Fibroblast of skin of right quadriceps (primary cell): Measurements from ENCODE around the gene SLC33A1.

Experiments used
- DNase-seq: peaks from one replicate; pipeline ENCODE4 v3.0.0-alpha.2; 2013

SLC33A1 gene

GRCh38 chr3:155785662-155786295 lies 68.4 kb downstream of the SLC33A1 start:
- no peak for DNase-seq

- DNase-seq, result no peak
Observed at GRCh38 chr3:155782390-155782953, 71.8 kb downstream of the SLC33A1 start.

- no peak for DNase-seq
Observed at GRCh38 chr3:155780291-155780690, 73.9 kb downstream of the SLC33A1 start.

- peak; percentile 9 for DNase-seq
Observed at GRCh38 chr3:155778462-155778861, 75.8 kb downstream of the SLC33A1 start.

DNA sequence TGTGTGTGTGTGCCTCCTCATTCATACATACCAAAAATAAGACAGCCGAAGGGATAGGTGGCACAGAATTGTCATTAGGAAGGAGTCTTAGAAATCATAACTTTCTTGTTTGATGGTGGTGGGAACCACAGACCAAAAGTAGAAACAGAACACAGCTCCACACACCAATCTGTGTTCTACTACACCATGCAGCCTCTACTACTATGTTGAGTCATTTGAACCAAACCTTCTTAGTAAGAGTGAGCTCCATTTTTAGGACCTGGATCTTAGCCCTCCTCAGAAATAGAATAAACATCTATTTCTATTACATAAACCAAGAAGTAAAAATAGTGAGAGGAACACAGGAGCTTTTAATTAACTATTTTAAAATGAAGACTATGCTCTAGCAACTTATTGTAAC lies 81.4 kb downstream of the SLC33A1 start:
- no peak for DNase-seq

GRCh38 chr3:155771126-155771525 lies 83.1 kb downstream of the SLC33A1 start:
- DNase-seq, result no peak
